ENCODE data around the gene NR6A1.
"Not testable (repeated sequence)": the region's sequence is repeated elsewhere in the genome, so short reads cannot be mapped to it uniquely, and the experiment has no call there.

Gene NR6A1

DNA sequence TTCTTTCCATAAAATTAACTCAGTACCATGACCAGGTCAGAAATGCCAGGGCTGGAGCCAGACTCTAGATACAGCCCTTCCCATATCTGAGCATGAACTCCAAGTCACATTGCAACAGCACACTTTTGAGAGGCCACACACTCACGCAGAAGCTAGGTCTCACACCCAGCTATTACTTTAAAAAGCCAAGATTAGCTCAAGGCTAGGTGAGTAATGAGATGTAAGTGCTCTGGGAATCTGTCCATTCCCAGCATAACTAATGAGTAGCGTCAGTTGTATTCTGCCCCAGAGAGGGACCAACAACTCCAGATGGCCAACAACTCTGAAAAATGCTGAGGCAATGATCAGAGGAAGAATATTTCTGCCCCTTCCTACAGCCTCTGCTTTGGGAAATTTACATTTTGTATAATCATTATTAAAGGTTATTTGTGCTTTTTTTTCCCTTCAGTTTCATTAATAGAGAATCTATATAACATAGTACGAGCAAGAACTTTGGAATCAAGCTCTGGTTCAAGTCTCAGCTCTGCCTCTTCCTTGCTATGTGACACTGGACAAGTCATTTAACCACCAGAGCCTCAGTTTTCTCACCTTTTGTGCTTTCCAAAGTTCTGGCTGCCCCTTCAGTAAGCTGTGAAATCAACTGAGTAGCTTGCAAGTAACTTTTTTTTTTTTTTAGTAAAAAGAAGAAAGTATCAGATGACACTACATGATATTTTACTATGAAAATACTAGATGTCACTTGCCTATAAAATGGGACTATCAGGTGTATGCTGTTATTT lies 118.3 kb downstream of the NR6A1 start:
- no peak for DNase-seq

DNA sequence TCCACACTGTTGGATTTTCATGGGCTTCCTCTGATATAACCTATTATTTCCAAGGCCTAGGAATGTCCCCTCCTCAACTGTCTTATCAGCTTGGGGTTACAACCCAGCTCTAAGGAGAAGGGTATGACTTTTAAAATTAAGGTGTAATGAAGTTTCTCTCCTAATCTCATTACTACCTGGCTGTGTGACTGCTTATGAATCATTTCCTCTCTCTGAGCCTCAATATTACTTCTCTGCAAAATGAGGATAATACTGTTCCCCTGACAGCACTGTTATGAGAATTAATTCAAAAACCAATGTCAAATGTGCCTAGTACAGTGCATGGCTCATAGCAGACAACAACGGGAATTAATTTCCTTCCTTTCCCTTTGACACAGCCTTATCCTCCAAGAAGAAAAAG lies 118.9 kb downstream of the NR6A1 start:
- DNase-seq, result no peak

DNA sequence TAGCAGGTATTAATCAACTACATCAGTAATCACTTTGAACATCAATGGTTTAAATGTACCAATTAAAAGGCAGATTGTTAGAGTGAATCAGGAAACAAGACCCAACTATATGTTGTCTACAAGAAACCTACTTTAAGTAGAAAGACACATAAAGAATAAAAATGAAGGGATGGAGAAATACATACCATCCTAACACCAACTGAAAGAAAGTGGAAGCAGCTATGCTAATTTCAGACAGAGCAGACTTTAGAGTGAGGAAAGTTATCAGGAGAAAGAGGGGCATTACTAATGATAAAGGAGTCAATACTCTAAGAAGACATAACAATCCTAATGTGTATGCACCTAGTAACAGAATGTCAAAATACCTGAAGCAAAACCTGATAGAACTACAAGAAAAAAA lies 125.8 kb downstream of the NR6A1 start:
- no peak for DNase-seq

DNA sequence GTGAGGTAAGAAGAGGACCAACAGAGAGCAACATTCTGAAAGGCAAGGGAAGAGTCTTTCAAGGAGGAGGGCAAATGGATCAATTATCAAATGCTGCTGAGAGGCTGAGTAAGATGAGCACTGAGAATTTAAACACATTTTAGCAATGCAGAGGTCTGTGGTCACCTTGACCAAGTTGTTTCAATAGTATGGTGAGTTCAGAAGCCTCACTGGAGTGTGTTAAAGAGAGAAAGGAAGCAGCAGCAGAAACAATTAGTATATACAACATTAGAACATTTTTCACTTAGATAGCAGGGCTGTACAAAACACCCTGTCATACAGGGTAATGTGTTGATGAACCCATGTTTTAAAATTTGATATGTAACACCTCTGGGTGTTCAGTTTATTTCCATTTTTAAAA lies 131.5 kb downstream of the NR6A1 start:
- no peak for DNase-seq

DNA sequence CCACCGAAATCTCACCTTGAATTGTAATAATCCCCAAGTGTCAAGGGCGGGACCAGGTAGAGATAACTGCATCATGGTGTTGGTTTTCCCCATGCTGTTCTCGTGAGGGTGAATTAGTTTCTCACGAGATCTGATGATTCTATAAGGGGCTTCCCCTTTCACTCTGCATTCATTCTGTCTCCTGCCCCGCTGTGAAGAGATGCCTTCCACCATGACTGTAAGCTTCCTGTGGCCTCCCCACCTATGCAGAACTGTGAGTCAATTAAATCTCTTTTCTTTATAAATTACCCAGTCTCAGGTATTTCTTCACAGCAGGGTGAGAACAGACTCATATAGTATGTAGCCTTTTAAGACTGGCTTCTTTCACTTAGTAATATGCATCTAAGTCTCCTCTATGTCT lies 135.8 kb downstream of the NR6A1 start:
- DNase-seq, result no peak

DNA sequence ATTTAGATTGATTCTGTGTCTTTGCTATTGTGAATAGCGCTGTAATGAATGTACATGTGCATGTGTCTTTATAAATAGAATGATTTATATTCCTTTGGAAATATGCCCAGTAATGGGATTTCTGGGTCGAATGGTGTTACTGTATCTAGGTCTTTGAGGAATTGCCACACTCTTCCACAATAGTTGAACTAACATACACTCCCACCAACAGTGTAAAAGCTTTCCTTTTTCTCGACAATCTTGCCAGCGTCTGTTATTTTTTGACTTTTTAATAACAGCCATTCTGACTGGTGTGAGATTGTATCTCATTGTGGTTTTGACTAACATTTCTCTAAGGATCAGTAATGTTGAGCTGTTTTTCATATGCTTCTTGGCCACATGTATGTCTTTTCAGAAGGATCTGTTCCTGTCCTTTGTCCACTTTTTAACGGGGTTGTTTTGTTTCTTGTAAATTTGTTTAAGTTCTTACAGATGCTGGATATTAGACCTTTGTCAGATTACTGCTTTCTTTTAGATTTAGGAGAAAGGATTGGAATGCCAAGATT lies 139.0 kb downstream of the NR6A1 start:
- no peak for DNase-seq

DNA sequence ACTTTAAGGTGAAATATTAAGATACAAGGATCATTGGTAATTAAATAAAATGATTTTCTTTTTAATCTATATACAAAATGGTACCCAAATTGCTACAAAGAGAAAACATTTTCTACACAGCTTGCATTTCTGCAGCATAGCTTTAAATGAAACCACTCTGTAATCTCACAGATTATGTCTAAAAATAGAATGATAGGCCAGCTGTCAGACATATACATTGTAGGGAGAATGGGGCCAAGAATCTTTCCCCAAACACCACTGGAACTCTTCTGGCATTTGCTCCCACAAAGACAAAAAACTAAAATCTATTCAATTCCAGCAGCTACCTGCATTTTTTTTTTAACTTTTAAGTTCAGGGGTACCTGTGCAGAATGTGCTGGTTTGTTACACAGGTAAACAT lies 139.8 kb downstream of the NR6A1 start:
- DNase-seq, result no peak

DNA sequence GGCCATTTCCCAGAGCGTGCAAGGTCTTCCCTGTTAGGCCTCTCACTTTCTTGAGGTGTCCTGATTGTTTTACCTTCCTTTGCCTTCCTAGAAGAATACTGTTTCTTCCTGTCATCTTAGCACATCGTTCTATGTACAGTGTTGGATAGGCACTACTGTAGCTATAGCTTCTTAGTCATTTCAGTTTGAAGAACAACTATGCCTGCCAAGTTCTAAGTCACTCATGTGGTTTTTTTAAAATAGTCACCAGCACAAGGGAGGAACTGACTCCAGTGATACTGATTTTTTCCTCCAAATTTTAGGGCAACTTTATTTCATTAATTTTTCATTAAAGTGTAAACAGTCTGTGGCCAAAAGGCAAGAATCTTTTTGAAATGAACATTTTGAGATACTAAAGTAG lies 141.5 kb downstream of the NR6A1 start:
- DNase-seq, result no peak

DNA sequence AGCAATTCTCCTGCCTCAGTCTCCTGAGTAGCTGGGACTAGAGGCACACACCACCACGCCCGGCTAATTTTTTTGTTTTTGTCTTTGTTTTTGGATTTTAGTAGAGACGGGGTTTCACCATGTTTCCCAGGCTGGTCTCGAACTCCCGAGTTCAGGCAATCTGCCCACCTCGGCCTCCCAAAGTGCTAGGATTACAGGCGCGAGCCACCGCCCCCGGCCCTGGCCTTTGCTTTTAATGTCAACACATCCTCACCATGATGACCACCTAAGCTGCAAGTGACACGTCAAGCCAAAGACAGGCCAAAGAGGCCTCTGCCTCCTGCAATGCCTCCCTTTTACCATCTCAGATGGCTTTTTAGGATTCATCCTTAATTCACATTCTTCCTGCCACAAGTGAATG lies 142.4 kb downstream of the NR6A1 start:
- DNase-seq, result no peak

DNA sequence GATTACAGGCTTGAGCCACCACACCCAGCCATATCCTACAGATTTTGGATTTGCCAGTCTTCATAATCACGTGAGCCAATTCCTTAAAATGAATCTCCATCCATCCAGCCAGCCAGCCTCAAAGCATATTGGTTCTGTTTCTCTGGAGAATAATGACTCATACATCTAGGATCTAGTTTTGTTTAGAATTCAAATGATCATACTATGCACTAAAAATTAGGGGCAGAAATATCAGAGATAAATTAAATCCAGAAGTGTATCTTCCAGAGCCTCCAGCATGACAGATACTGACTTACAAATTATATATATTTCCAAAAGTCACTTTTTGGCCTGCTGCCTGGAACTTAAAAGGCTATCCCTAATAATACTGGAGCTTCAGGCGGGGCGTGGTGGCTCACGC lies 144.8 kb downstream of the NR6A1 start:
- DNase-seq, result no peak

DNA sequence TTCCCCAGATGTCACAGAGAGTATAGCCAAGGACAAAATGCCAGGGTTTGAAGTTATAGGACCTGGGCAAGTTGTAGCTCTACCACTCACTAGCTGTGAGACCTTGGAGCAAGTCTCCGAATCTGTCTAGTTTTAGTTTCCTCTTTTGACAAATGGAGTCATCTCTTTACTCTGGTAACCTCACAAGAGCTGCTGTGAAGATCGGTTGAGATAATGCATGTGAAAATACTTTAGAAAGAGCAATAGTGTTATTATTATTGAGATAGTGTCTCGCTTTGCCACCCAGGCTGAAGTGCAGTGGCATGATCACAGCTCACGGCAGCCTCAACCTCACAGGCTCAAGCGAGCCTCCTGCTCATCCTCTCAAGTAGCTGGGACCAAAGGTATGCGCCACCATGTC lies 146.0 kb downstream of the NR6A1 start:
- no peak for DNase-seq

DNA sequence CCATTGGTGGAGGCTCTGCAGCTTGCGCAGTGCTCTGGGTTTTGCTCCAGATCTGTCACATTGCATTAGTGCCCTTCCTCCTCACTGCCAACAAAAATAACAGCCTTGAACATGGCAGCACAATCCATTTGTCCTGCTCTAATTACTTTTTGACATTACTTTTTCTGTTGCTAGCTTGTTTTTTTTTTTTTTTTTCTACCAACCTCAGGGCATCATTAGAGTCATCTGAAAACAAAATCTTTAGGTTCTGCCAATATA lies 146.4 kb downstream of the NR6A1 start:
- DNase-seq, result peak in 1 of 14 donors; percentile 91

DNA sequence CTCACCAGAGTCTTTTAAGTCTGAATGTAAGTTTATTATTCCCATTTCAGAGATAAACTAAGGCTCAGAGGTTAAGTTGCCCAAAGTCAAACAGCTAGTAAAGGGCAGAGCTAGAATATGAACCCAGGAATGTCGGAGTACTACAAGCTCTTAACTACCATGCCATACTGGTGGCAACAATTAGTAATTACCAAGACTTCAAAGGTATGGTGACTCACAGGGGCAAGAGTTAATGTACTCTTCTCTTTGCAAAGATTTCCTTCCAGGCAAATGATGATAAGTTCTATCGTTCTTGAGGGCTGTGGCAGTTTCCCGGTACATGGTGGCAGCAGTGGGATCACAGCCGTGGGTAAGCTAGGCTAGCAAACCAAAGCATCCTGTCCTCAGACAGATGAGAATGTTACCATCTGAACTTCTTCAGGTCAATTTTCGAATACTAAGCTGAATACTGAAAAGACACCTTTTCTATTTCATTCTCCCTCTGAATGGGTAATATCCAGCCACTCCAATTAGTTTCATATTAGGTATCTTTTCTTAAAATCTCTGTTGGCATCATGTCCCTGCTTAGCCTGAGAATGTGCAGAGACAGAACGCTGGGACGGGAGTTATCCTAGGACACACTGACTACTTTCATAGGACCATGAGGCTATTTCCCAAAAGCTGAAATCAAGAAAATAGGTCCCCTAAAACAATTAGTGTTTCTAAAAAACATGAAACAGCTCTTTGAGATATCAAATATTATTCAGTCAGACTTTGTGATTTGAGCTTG lies 147.0 kb downstream of the NR6A1 start:
- no peak for DNase-seq

DNA sequence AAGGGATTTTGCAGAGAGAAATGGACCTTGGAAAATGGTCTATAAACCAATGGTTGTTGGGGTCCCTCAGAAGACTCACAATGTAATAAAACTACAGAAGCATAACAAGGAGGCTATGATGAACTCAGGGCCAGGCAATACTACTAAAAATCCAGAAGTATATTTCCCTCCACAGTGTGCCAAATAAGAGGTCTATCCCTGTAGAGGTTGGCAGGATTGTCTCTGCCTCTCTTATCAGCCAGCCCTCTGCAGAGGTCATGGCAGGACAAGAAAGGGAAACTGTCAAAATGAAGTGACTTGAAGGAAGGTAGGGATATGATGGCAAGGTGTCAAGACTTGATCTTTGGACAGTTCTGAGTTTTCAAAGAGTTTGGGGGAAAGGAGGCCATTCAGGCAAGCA lies 148.2 kb downstream of the NR6A1 start:
- DNase-seq, result no peak

DNA sequence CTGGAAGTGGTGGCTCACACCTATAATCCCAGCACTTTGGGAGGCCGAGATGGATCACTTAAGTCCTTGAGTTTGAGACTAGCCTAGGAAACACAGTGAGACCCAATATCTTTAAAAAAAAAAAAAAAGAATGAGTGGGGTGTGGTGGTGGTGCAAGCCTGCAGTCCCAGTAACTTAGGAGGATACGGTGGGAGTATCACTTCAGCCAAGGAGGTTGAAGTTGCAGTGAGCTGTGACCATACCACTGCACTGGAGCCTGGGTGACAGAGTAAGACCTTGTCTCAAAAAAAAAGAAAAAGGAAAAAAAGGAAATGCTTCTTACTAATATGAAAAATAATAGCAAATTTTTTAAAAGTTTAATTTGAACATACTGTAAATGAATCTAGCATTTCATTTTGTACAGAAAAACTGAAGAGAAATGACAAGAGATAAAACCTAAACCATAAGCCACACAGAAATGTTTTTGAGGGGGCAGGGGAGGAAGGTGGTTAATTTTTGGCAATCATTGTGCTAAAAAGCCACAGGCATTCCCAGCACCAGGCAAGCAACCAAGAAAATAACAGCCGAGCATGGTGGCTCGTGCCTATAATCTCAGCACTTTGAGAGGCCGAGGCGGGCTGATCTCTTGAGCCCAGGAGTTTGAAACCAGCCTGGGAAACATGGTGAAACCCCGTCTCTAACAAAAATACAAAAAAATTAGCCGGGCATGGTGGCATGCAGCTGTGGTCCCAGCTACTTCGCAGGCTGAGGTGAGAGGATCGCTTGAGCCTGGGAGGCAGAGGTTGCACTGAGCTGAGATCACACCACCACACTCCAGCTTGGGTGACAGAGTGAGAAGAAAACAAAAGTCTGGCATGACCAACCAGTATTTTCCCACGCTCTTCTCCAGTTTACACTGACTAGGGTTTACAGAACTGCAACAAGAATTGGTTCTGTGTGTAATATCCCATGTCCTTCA lies 149.5 kb downstream of the NR6A1 start:
- DNase-seq, result peak in 1 of 14 donors; percentile 53

DNA sequence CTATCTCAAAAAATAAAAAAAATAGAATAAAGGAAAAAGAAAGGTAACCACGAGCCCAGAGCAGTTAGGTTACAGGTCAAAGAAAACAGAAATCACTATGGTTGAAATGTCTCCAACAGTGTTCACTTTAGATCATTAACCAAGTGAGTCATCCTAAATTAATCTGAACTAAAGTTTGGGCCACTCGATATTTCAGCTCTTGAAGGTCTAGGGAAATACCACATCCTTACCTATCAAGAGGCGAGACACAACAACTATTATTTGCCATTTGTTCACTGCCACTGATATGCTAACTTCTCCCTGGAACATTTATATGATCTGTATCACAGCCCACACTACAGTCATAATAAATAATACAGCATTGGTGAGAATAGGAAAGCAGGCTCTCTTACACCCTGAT lies 152.6 kb downstream of the NR6A1 start:
- DNase-seq, result no peak

DNA sequence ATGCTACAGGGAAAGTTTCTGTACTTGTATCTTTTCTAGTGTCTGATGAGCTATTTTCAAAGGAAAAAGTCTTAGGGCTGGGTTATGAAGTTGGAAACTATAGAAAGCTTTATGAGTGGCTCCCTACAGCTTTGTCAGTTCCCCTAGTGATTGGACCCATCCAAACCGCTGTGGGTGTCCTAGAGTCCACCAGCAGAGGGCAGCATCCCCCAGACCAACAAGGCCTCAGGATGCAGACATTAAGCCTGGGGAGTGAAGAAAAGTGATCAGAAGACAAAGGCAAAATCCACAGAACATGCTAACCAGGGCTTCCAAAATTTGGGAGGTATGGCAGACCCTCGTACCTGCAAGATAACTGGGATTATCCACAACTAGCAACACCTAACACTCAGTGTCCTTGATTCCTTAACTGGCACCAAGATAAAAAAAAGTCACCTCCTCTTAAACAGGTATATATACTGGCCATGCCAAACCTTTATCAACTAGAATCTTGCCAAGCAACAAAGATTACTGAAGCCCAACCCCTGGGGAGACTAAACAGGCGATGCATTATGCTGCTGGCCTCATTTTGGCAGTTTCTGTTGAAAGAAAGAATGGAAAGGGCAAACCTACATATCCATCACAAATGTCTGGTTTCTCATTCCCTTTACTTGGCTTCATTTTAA lies 153.5 kb downstream of the NR6A1 start:
- peak in 12 of 14 donors; percentile 11 to 78 (median 52) for DNase-seq

DNA sequence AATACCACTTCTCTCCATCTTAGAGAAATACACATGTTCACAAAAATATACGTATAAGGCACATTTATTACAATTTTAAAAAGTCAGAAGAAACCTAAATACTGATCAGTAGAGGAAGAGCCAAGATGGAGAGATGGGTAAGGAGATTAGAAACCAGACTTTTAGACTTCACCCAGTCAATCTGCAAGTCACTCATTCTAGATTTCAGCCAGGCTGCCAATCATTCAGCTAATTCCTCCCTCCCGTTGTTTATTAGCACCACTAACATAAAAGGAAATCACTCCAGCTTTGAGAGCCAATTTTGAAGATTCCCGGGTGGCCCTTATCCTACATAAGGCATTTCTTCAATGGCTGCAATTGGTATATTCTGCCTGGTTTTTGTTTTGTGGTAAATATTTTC lies 154.2 kb downstream of the NR6A1 start:
- no peak for DNase-seq

DNA sequence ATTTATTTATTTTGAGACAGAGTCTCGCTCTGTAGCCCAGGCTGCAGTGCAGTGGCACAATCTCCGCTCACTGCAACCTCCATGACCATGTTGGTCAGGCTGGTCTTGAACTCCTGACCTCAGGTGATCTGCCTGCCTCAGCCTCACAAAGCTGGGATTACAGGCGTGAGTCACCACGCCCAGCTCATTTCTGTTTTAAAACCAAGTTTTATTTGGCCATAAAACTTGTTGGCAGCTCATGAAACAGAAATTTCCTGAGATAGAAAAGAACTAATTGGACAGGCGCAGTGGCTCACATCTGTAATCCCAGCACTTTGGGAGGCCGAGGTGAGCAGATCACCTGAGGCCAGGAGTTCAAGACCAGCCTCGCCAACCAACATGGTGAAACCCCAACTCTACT lies 155.3 kb downstream of the NR6A1 start:
- not testable (repeated sequence) for DNase-seq

DNA sequence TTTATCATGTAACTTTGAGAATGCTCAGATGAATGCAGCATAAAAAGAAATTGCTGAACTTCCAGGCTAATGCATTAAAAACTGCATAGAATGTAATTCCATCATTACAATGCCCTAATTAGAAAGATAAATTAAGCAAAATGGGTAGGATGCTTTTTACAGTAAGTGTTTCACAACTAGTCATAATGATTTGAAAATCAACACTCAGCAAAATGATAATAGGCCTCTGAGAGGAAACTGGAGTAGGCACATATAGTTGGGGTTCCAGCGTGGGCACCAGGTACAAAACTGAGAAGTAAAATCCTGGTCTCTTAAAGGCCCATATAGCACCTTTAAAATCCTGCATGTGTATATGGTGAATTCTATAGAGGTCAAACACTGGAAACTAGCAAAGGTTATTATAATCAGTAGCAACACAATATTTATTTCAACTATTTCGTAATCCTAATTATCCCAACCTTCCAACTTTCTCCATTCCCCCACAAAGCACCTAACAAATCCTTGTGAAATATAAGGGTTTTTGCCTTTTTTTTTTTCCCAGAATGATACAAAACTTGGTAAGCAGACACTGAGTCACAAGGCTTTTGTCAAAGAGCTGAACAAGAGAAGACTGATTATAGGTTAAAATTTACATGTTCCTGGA lies 155.9 kb downstream of the NR6A1 start:
- no peak for DNase-seq

DNA sequence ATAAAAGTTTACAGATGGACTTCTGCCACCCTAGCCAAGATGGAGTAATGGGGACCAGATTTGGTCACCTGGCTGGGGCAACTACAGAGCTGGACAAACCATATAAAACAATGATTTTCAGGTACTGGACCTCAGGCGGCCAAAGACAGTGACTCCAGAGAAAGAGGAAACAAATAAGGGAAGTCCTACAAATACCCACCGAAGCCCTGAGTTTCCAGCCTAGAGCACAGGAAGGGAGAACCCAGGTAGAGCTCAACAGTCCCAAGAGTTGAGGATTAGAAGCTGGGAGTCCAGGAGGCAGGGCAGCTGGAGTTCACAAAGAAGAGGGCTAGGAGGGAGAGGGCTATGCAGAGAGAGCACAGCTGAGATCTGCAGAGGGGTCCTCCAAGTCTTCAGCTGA lies 157.3 kb downstream of the NR6A1 start:
- DNase-seq, result no peak

DNA sequence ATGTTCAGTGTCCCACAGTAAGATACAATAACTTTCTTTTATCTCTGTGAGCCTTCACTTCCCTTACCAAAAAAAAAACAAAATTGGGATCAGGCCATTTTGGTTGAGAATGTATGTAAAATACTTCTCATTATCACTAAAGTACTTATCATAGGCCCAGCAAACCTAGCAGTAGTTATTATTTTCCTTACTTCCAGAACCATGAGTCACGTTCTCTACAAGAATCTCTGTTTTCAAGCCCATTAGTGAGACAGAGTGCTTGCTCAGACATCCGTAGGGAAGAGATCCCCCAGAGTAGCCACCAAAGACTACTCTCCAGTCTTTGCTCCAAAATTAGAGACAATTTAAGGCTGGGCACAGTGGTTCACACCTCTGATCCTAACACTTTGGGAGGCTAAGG lies 160.0 kb downstream of the NR6A1 start:
- no peak for DNase-seq

All from C1 segment of cervical spinal cord (tissue), 14 donors.